Fibroblast of lung (primary cell): ENCODE results near the gene CORO2A. TPM values are rescaled to one million over a fixed set of nuclear protein-coding genes. Genes with fewer than 3 reads are reported as not detected.

Experiments
- DNase-seq, 2 donors: peaks; one replicate each; pipeline versions ENCODE4 v3.0.0 to v3.0.0-alpha.2; 2010; ENCODE audit warnings: low read depth in 2 of 2
- H2AFZ ChIP-seq: 2 replicates; pipeline ENCODE4 v1.5.1; 2012; ENCODE audit warnings: low read length, control low read depth, inconsistent platforms
- H3K27ac ChIP-seq: 2 replicates; pipeline ENCODE4 v1.5.1; 2011; ENCODE audit warnings: low read length, control low read depth; ENCODE audit not compliant: insufficient read depth
- H3K27me3 ChIP-seq: 2 replicates; pipeline ENCODE4 v1.5.1; 2011; ENCODE audit warnings: mild to moderate bottlenecking, low read length; ENCODE audit not compliant: control insufficient read depth, insufficient read depth
- H3K36me3 ChIP-seq: 2 replicates; pipeline ENCODE4 v1.5.1; 2011; ENCODE audit warnings: low read length; ENCODE audit not compliant: control insufficient read depth, insufficient read depth
- H3K4me1 ChIP-seq: 2 replicates; pipeline ENCODE4 v1.5.1; 2011; ENCODE audit warnings: low read length; ENCODE audit not compliant: control insufficient read depth, insufficient read depth; ENCODE audit errors: extremely low read depth
- H3K4me2 ChIP-seq: 2 replicates; pipeline ENCODE4 v1.5.1; 2011; ENCODE audit warnings: low read length, control low read depth; ENCODE audit not compliant: insufficient read depth; ENCODE audit errors: extremely low read depth
- H3K4me3 ChIP-seq, 4 experiments: fragments of 200-600 bp in 1 of 4; sonication (generic) in 1 of 4; replicated peaks in 1 of 4; 2 replicates each; pipeline ENCODE4 v1.5.1; 2011 to 2016; ENCODE audit warnings: low read length in 4 of 4, low read depth in 3 of 4, mild to moderate bottlenecking in 3 of 4, control low read depth in 2 of 4, inconsistent platforms in 1 of 4, mixed read lengths in 1 of 4; ENCODE audit not compliant: insufficient read depth in 1 of 4; ENCODE audit errors: control extremely low read depth in 1 of 4
- H3K79me2 ChIP-seq: 2 replicates; pipeline ENCODE4 v1.5.1; 2012; ENCODE audit warnings: mild to moderate bottlenecking, low read length, inconsistent platforms; ENCODE audit not compliant: control insufficient read depth, insufficient read depth
- H3K9ac ChIP-seq: 2 replicates; pipeline ENCODE4 v1.5.1; 2011; ENCODE audit warnings: mild to moderate bottlenecking, low read length, control low read depth; ENCODE audit not compliant: insufficient read depth
- H3K9me3 ChIP-seq: 2 replicates; pipeline ENCODE4 v1.5.1; 2012; ENCODE audit warnings: low read depth, low read length; ENCODE audit not compliant: control insufficient read depth, insufficient read depth
- H4K20me1 ChIP-seq: 2 replicates; pipeline ENCODE4 v1.5.1; 2011; ENCODE audit warnings: low read length; ENCODE audit not compliant: control insufficient read depth, insufficient read depth; ENCODE audit errors: extremely low read depth
- CTCF ChIP-seq, 2 donors: IDR thresholded peaks in 1 of 2; conservative IDR thresholded peaks in 1 of 2; 1 replicate in 1 of 2; 2 replicates in 1 of 2; pipeline ENCODE4 v1.5.1; 2011 to 2012; ENCODE audit warnings: low read length in 2 of 2, control low read depth in 1 of 2, inconsistent platforms in 1 of 2, low read depth in 1 of 2, mild to moderate bottlenecking in 1 of 2
- EZH2 ChIP-seq: IDR thresholded peaks from 2 replicates; pipeline ENCODE4 v1.5.1; 2012; ENCODE audit warnings: low read length, control low read depth, mild to moderate bottlenecking; ENCODE audit errors: missing control alignments
- polyA plus RNA-seq, 2 donors: library from polyadenylated mRNA; depleted of rRNA in 1 of 2; stranded (reverse) in 1 of 2; unstranded in 1 of 2; fragments of >200 nt; gene quantifications; 2 replicates each; pipeline ENCODE4 v1.2.1, GENCODE V29; 2011 to 2012; ENCODE audit warnings: missing spikeins in 1 of 2
- total RNA-seq: library from RNA; depleted of rRNA; stranded (reverse); fragments of >200 nt; gene quantifications from 2 replicates; pipeline ENCODE4 v1.2.1, GENCODE V29; 2014

The CORO2A gene
- total and polyA plus RNA-seq, 2 donors (not counting 1 experiment from before 2014, with no cell fraction given), result 0.11 to 0.50 TPM

GRCh38 chr9:98208635-98209034 lies 16.2 kb upstream of the CORO2A start:
- H3K9ac ChIP-seq, result no peak overlapping the region
- H3K36me3 ChIP-seq, result peaks cover 12% of the 10 kb centered on the region
- DNase-seq, result no peak
- H3K27ac ChIP-seq, result no peak overlapping the region
- H4K20me1 ChIP-seq, result no peaks in the 10 kb centered on the region
- no peaks in the 10 kb centered on the region for H3K27me3 ChIP-seq
- H3K79me2 ChIP-seq, result no peaks in the 10 kb centered on the region
- H3K9me3 ChIP-seq, result no peaks in the 10 kb centered on the region
- no peaks in the 10 kb centered on the region for H3K4me1 ChIP-seq
- TF ChIP-seq EZH2, result no peak
- no peak for TF ChIP-seq CTCF (conservative IDR thresholded peaks at IDR 0.05 in 1 of 2, IDR thresholded peaks at IDR 0.05 in 1 of 2; ENCODE audit: low read depth in 1 of 2, low read length in 2 of 2)
- H3K4me2 ChIP-seq, result no peak overlapping the region
- H3K4me3 ChIP-seq, result no peak overlapping the region
- H2AFZ ChIP-seq, result no peak overlapping the region

GRCh38 chr9:98207606-98208005 lies 15.2 kb upstream of the CORO2A start:
- Histone ChIP-seq H3K27me3 (no peaks in the 10 kb centered on the region), H3K27ac (no peak overlapping the region), H4K20me1 (no peaks in the 10 kb centered on the region), H3K79me2 (no peaks in the 10 kb centered on the region), H3K4me2 (no peak overlapping the region), H3K36me3 (peaks cover 11% of the 10 kb centered on the region), H3K9me3 (no peaks in the 10 kb centered on the region), H2AFZ (no peak overlapping the region), H3K9ac (no peak overlapping the region), H3K4me1 (no peaks in the 10 kb centered on the region), H3K4me3 (no peak overlapping the region)
- no peak for TF ChIP-seq EZH2
- peak in 1 of 2 donors; percentile 10 for TF ChIP-seq CTCF (conservative IDR thresholded peaks at IDR 0.05 in 1 of 2, IDR thresholded peaks at IDR 0.05 in 1 of 2; ENCODE audit: low read depth in 1 of 2, low read length in 2 of 2)
- DNase-seq, result no peak

GRCh38 chr9:98206754-98207153 lies 14.3 kb upstream of the CORO2A start:
- Histone ChIP-seq H3K9me3 (no peaks in the 10 kb centered on the region), H3K79me2 (no peaks in the 10 kb centered on the region), H3K4me2 (no peak overlapping the region), H3K9ac (no peak overlapping the region), H2AFZ (no peak overlapping the region), H3K27ac (no peak overlapping the region), H3K27me3 (no peaks in the 10 kb centered on the region), H3K4me3 (no peak overlapping the region), H3K4me1 (no peaks in the 10 kb centered on the region), H4K20me1 (no peaks in the 10 kb centered on the region), H3K36me3 (peaks cover 11% of the 10 kb centered on the region)
- DNase-seq, result no peak
- TF ChIP-seq CTCF (conservative IDR thresholded peaks at IDR 0.05 in 1 of 2, IDR thresholded peaks at IDR 0.05 in 1 of 2; ENCODE audit: low read depth in 1 of 2, low read length in 2 of 2) (no peak), EZH2 (no peak)
